ENCODE data around the gene ZBTB16. TPM values are rescaled to one million over a fixed set of nuclear protein-coding genes. Genes with fewer than 3 reads are reported as not detected.

ZBTB16 gene
- total RNA-seq, 3 donors from 2014 or later (not counting 1 experiment from before 2014, with no cell fraction given): 104 to 224 (median 156) TPM

- H3K4me3 ChIP-seq (ENCODE audit: low read length): no peak overlapping the region
- no peak for TF ChIP-seq CTCF (IDR thresholded peaks at IDR 0.05)
- no peaks in the 10 kb centered on the region for H3K9me3 ChIP-seq (ENCODE audit: control insufficient read depth, insufficient read depth, low read length)
- Mint-ChIP-seq H3K4me3 (no peak overlapping the region), H3K27me3 (ENCODE audit: low read depth in 2 of 2) (no peaks in the 10 kb centered on the region), H3K9me3 (no peaks in the 10 kb centered on the region), H3K36me3 (no peaks in the 10 kb centered on the region), H3K27ac (peak overlapping the region; percentile 18 to 77), H3K4me1 (peaks cover 44 to 47% of the 10 kb centered on the region in 2 donors)
- no peak for ATAC-seq
- intact Hi-C loops (cut with micrococcal nuclease): no loop called here
- H3K27ac ChIP-seq (ENCODE audit: low read length): no peak overlapping the region
- H3K4me1 ChIP-seq (ENCODE audit: control insufficient read depth, insufficient read depth, low read length): peaks cover 30% of the 10 kb centered on the region
- H3K27me3 ChIP-seq (ENCODE audit: control insufficient read depth, insufficient read depth, low read length): no peaks in the 10 kb centered on the region
- H3K36me3 ChIP-seq (ENCODE audit: control insufficient read depth, insufficient read depth, low read length): no peaks in the 10 kb centered on the region
- 92% methylated on average over 8 of the region's 8 CpGs for WGBS (ENCODE audit: insufficient coverage)
- DNase-seq: no peak
Observed at GRCh38 chr11:114201219-114201618, 141.7 kb downstream of the ZBTB16 start.

- Mint-ChIP-seq H3K4me1 (peaks cover 47 to 51% of the 10 kb centered on the region in 2 donors), H3K4me3 (no peak overlapping the region), H3K36me3 (no peaks in the 10 kb centered on the region), H3K27ac (peak overlapping the region; percentile 18 to 79), H3K27me3 (ENCODE audit: low read depth in 2 of 2) (no peaks in the 10 kb centered on the region), H3K9me3 (no peaks in the 10 kb centered on the region)
- Histone ChIP-seq H3K36me3 (ENCODE audit: control insufficient read depth, insufficient read depth, low read length) (no peaks in the 10 kb centered on the region), H3K4me3 (ENCODE audit: low read length) (no peak overlapping the region), H3K9me3 (ENCODE audit: control insufficient read depth, insufficient read depth, low read length) (no peaks in the 10 kb centered on the region), H3K27me3 (ENCODE audit: control insufficient read depth, insufficient read depth, low read length) (no peaks in the 10 kb centered on the region), H3K27ac (ENCODE audit: low read length) (no peak overlapping the region), H3K4me1 (ENCODE audit: control insufficient read depth, insufficient read depth, low read length) (peaks cover 23% of the 10 kb centered on the region)
- DNase-seq: no peak
- no peak for TF ChIP-seq CTCF (IDR thresholded peaks at IDR 0.05)
- WGBS (ENCODE audit: insufficient coverage): 63% methylated on average over 6 of the region's 8 CpGs
- intact Hi-C loops (cut with micrococcal nuclease): no loop called here
- peak; percentile 58 to 81 (median 65) for ATAC-seq
Observed at GRCh38 chr11:114202011-114202609, 142.6 kb downstream of the ZBTB16 start.

DNA sequence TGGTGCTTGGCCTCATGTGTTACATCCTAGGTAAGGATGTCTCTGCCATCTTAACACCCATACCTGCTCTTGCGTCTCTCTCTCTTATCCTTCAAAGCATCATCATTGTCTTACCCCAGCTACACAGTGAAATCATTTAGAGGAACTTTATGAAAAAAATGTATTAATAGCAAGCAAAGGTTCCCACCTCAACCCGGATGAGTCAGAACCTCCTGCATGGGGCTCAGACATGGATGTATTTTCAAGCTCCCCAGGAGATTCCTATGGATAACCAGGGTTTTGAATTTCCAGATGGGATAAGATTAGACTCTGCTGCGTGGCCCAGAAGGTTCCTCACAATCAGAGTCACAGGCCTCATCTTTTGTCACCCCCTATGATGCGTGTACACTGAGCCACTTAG is 147.6 kb downstream of the ZBTB16 start:
- WGBS (ENCODE audit: insufficient coverage): 77% methylated on average over 3 of the region's 4 CpGs
- Histone ChIP-seq H3K36me3 (ENCODE audit: control insufficient read depth, insufficient read depth, low read length) (no peaks in the 10 kb centered on the region), H3K27me3 (ENCODE audit: control insufficient read depth, insufficient read depth, low read length) (no peaks in the 10 kb centered on the region), H3K27ac (ENCODE audit: low read length) (no peak overlapping the region), H3K9me3 (ENCODE audit: control insufficient read depth, insufficient read depth, low read length) (no peaks in the 10 kb centered on the region), H3K4me3 (ENCODE audit: low read length) (no peak overlapping the region), H3K4me1 (ENCODE audit: control insufficient read depth, insufficient read depth, low read length) (peaks cover 28% of the 10 kb centered on the region)
- peaks cover 65 to 69% of the 10 kb centered on the region in 2 donors for H3K4me1 Mint-ChIP-seq
- no peak for TF ChIP-seq CTCF (IDR thresholded peaks at IDR 0.05)
- H3K9me3 Mint-ChIP-seq: no peaks in the 10 kb centered on the region
- peak overlapping the region; percentile 55 to 80 for H3K27ac Mint-ChIP-seq
- H3K27me3 Mint-ChIP-seq (ENCODE audit: low read depth in 2 of 2): no peaks in the 10 kb centered on the region
- intact Hi-C loops (cut with micrococcal nuclease): no loop called here
- DNase-seq: no peak
- ATAC-seq: no peak
- H3K4me3 Mint-ChIP-seq: no peak overlapping the region
- H3K36me3 Mint-ChIP-seq: no peaks in the 10 kb centered on the region

- H3K36me3 ChIP-seq (ENCODE audit: control insufficient read depth, insufficient read depth, low read length): no peaks in the 10 kb centered on the region
- H3K27me3 ChIP-seq (ENCODE audit: control insufficient read depth, insufficient read depth, low read length): no peaks in the 10 kb centered on the region
- intact Hi-C loops (cut with micrococcal nuclease): no loop called here
- peak overlapping the region; percentile 22 for H3K4me3 Mint-ChIP-seq
- no peaks in the 10 kb centered on the region for H3K9me3 Mint-ChIP-seq
- H3K4me3 ChIP-seq (ENCODE audit: low read length): no peak overlapping the region
- 20% methylated on average over 1 of the region's 2 CpGs for WGBS (ENCODE audit: insufficient coverage)
- peak overlapping the region; percentile 55 to 80 for H3K27ac Mint-ChIP-seq
- peaks cover 62 to 67% of the 10 kb centered on the region in 2 donors for H3K4me1 Mint-ChIP-seq
- no peaks in the 10 kb centered on the region for H3K27me3 Mint-ChIP-seq (ENCODE audit: low read depth in 2 of 2)
- H3K36me3 Mint-ChIP-seq: no peaks in the 10 kb centered on the region
- ATAC-seq: peak; percentile 77 to 94 (median 89)
- peaks cover 25% of the 10 kb centered on the region for H3K4me1 ChIP-seq (ENCODE audit: control insufficient read depth, insufficient read depth, low read length)
- no peaks in the 10 kb centered on the region for H3K9me3 ChIP-seq (ENCODE audit: control insufficient read depth, insufficient read depth, low read length)
- TF ChIP-seq CTCF (IDR thresholded peaks at IDR 0.05): no peak
- DNase-seq: peak in 1 of 2 donors; percentile 67
- peak overlapping the region; percentile 20 for H3K27ac ChIP-seq (ENCODE audit: low read length)
Observed at GRCh38 chr11:114208377-114208776, 148.9 kb downstream of the ZBTB16 start.

Data from natural killer cell (primary cell).